HT1080 (cell line): ENCODE data around the gene KDELR3. TPM values are rescaled to one million over a fixed set of nuclear protein-coding genes. Genes with fewer than 3 reads are reported as not detected.

Source experiments
- DNase-seq: peaks from one replicate; pipeline ENCODE4 v3.0.0-alpha.2; 2015; ENCODE audit warnings: low read depth
- total RNA-seq: library from RNA; depleted of rRNA; stranded (reverse); fragments of >200 nt; shearing (Covaris generic); gene quantifications from 2 replicates; pipeline ENCODE4 v1.2.3, GENCODE V29; 2014

The KDELR3 gene
- total RNA-seq, 1 experiment from 2014 or later, result 11.8 TPM

GRCh38 chr22:38481162-38481870 lies 13.4 kb downstream of the KDELR3 start:
- DNase-seq, result no peak

GRCh38 chr22:38481871-38482332 lies 14.0 kb downstream of the KDELR3 start:
- DNase-seq, result no peak

GRCh38 chr22:38482662-38483308 lies 14.9 kb downstream of the KDELR3 start:
- no peak for DNase-seq

- no peak for DNase-seq
Observed at GRCh38 chr22:38484244-38484643, 16.3 kb downstream of the KDELR3 start.

- DNase-seq, result no peak
Observed at GRCh38 chr22:38485783-38486182, 17.9 kb downstream of the KDELR3 start.

GRCh38 chr22:38487946-38488345 lies 20.1 kb downstream of the KDELR3 start:
- DNase-seq, result no peak

- no peak for DNase-seq
Observed at GRCh38 chr22:38489142-38489541, 21.2 kb downstream of the KDELR3 start.

- no peak for DNase-seq
Observed at GRCh38 chr22:38489561-38490145, 21.8 kb downstream of the KDELR3 start.

- DNase-seq, result no peak
Observed at GRCh38 chr22:38490475-38490874, 22.6 kb downstream of the KDELR3 start.

- DNase-seq, result no peak
Observed at GRCh38 chr22:38490915-38491314, 23.0 kb downstream of the KDELR3 start.

- DNase-seq, result no peak
Observed at GRCh38 chr22:38491707-38492348, 23.9 kb downstream of the KDELR3 start.

- DNase-seq, result no peak
Observed at GRCh38 chr22:38494498-38494897, 26.6 kb downstream of the KDELR3 start.

- DNase-seq, result no peak
Observed at GRCh38 chr22:38494939-38495338, 27.0 kb downstream of the KDELR3 start.

- DNase-seq, result no peak
Observed at GRCh38 chr22:38497869-38498268, 30.0 kb downstream of the KDELR3 start.

GRCh38 chr22:38501797-38502672 lies 34.1 kb downstream of the KDELR3 start:
- DNase-seq, result no peak

- DNase-seq, result no peak
Observed at GRCh38 chr22:38503021-38503420, 35.1 kb downstream of the KDELR3 start.

GRCh38 chr22:38504731-38505540 lies 37.0 kb downstream of the KDELR3 start:
- peak; percentile 32 for DNase-seq

- DNase-seq, result peak; percentile 24
Observed at GRCh38 chr22:38505541-38506117, 37.7 kb downstream of the KDELR3 start.

GRCh38 chr22:38506118-38506962 lies 38.4 kb downstream of the KDELR3 start, which contains the start of gene DDX17:
Gene DDX17, minus strand, starts transcription at chr22:38506311.
- DNase-seq, result peak; percentile 95
